PC-9 (cell line): ENCODE measurements around the gene TMEM168. TPM values are rescaled to one million over a fixed set of nuclear protein-coding genes. Genes with fewer than 3 reads are reported as not detected.

ENCODE experiments used
- BruUV-seq: library from RNA; stranded (reverse); fragments of 400-500 nt; replicated peaks from 2 replicates; lab custom pipeline; 2021; lab: Mats Ljungman, UMichigan
- CTCF ChIA-PET: fragments of 300-600 bp; sonication (Branson Sonifier 250); formaldehyde crosslinking; loops from one replicate; lab custom pipeline; 2022; ENCODE audit warnings: antibody characterized with exemption; lab: Charles Lee
- POLR2A ChIA-PET: fragments of 300-600 bp; sonication (Branson Sonifier 250); formaldehyde crosslinking; loops from one replicate; lab custom pipeline; 2022; ENCODE audit warnings: antibody characterized with exemption; ENCODE audit not compliant: unreplicated experiment; lab: Charles Lee
- DNase-seq, 2 experiments: peaks; one replicate each; pipeline versions ENCODE4 v3.0.0 to v3.0.0-alpha.2; 2015 to 2022; ENCODE audit warnings: mixed read lengths in 1 of 2
- H2AFZ ChIP-seq: fragments of 200-600 bp; sonication (generic); 2 replicates; pipeline ENCODE4 v1.8.1; 2017; ENCODE audit warnings: antibody characterized with exemption
- H3F3A ChIP-seq: fragments of 200-600 bp; sonication (generic); 2 replicates; pipeline ENCODE4 v1.8.1; 2017; ENCODE audit warnings: antibody characterized with exemption, mild to moderate bottlenecking, low read depth; ENCODE audit not compliant: insufficient read depth
- H3K27ac ChIP-seq: fragments of 200-600 bp; sonication (generic); 2 replicates; pipeline ENCODE4 v1.6.1; 2016; ENCODE audit warnings: mixed run types
- H3K27me3 ChIP-seq: fragments of 200-600 bp; sonication (generic); 2 replicates; pipeline ENCODE4 v1.6.1; 2016; ENCODE audit warnings: low read depth, mixed run types; ENCODE audit not compliant: insufficient read depth
- H3K36me3 ChIP-seq: fragments of 200-600 bp; sonication (generic); 2 replicates; pipeline ENCODE4 v1.6.1; 2016; ENCODE audit warnings: low read depth, mixed run types
- H3K4me1 ChIP-seq: fragments of 200-600 bp; sonication (generic); replicated peaks from 2 replicates; pipeline ENCODE4 v1.6.1; 2016; ENCODE audit warnings: mixed run types; ENCODE audit not compliant: insufficient read depth
- H3K4me2 ChIP-seq: fragments of 200-600 bp; sonication (generic); 2 replicates; pipeline ENCODE4 v1.6.1; 2017; ENCODE audit warnings: mixed run types
- H3K4me3 ChIP-seq: fragments of 200-600 bp; sonication (generic); 2 replicates; pipeline ENCODE4 v1.6.1; 2016; ENCODE audit warnings: mixed run types
- H3K79me2 ChIP-seq: fragments of 200-600 bp; sonication (generic); 2 replicates; pipeline ENCODE4 v1.6.1; 2017; ENCODE audit warnings: low read depth, mixed run types
- H3K9me2 ChIP-seq: fragments of 200-600 bp; sonication (generic); 2 replicates; pipeline ENCODE4 v1.8.1; 2017; ENCODE audit warnings: mild to moderate bottlenecking; ENCODE audit not compliant: insufficient read depth
- H3K9me3 ChIP-seq: fragments of 200-600 bp; sonication (generic); 2 replicates; pipeline ENCODE4 v1.8.1; 2016; ENCODE audit warnings: low read depth; ENCODE audit not compliant: insufficient read depth
- H4K20me1 ChIP-seq: fragments of 200-600 bp; sonication (generic); 2 replicates; pipeline ENCODE4 v1.8.1; 2017; ENCODE audit not compliant: insufficient read depth
- EZH2 ChIP-seq: fragments of 200-600 bp; sonication (generic); IDR thresholded peaks from 2 replicates; pipeline ENCODE4 v1.8.0; 2017; ENCODE audit warnings: antibody characterized with exemption, low read depth
- intact Hi-C: fragments of 100-400 bp; cut with micrococcal nuclease; formaldehyde crosslinking; loops from one replicate; pipeline ENCODE4 v1.10.0; 2022; ENCODE audit not compliant: unreplicated experiment
- total RNA-seq: library from RNA; stranded (reverse); gene quantifications from 2 replicates; pipeline ENCODE4 v1.2.3, GENCODE V29; 2021
- TF ChIP-seq, protein P1 (sequence below): fragments of 200-600 bp; sonication (generic); conservative IDR thresholded peaks from 2 replicates; pipeline ENCODE4 v1.6.1; 2017; ENCODE audit warnings: mixed run types, antibody characterized with exemption, mild to moderate bottlenecking, moderate library complexity

Gene TMEM168
- total RNA-seq, 1 experiment from 2014 or later = 17.2 TPM

- Histone ChIP-seq H2AFZ (no peak overlapping the region), H3K27ac (no peak overlapping the region), H3K27me3 (no peaks in the 10 kb centered on the region), H3K9me2 (no peaks in the 10 kb centered on the region), H3K36me3 (no peaks in the 10 kb centered on the region), H3K79me2 (no peaks in the 10 kb centered on the region), H3K9me3 (no peaks in the 10 kb centered on the region), H3K4me2 (no peak overlapping the region), H4K20me1 (no peaks in the 10 kb centered on the region), H3F3A (no peaks in the 10 kb centered on the region), H3K4me1 (no peaks in the 10 kb centered on the region), H3K4me3 (no peak overlapping the region)
- ChIA-PET POLR2A (no interaction called here), CTCF (no interaction called here)
- no peak for DNase-seq
- TF ChIP-seq, protein P1, sequence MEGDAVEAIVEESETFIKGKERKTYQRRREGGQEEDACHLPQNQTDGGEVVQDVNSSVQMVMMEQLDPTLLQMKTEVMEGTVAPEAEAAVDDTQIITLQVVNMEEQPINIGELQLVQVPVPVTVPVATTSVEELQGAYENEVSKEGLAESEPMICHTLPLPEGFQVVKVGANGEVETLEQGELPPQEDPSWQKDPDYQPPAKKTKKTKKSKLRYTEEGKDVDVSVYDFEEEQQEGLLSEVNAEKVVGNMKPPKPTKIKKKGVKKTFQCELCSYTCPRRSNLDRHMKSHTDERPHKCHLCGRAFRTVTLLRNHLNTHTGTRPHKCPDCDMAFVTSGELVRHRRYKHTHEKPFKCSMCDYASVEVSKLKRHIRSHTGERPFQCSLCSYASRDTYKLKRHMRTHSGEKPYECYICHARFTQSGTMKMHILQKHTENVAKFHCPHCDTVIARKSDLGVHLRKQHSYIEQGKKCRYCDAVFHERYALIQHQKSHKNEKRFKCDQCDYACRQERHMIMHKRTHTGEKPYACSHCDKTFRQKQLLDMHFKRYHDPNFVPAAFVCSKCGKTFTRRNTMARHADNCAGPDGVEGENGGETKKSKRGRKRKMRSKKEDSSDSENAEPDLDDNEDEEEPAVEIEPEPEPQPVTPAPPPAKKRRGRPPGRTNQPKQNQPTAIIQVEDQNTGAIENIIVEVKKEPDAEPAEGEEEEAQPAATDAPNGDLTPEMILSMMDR = no peak
- no peak for TF ChIP-seq EZH2
- no TSS peak for BruUV-seq
- intact Hi-C loops = no loop called here
Measured at GRCh38 chr7:112819536-112819935, 29.3 kb upstream of the TMEM168 start.

DNA sequence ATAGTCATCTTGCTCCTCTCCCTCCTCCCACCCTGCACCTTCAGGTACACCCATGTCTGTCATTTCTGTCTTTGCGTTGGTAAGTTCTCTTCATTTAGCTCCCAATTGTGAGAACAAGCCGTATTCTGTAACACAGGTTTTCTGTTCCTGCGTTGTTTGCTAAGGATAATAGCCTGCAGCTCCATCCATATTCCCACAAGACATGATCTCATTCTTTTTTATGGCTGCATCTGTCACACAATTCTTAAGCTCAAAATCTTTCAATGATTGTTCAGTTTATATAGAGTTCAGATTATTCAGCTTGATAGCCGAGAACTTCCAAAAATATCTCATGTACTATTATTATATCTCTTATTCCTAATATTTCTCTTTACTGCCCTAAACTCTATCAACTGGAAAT lies 16.0 kb upstream of the TMEM168 start:
- Histone ChIP-seq H3F3A (no peaks in the 10 kb centered on the region), H3K9me2 (no peaks in the 10 kb centered on the region; the same call in 1 of the 2 replicates), H3K4me1 (no peaks in the 10 kb centered on the region), H3K9me3 (no peaks in the 10 kb centered on the region), H3K4me2 (no peak overlapping the region), H3K27me3 (no peaks in the 10 kb centered on the region), H4K20me1 (no peaks in the 10 kb centered on the region), H2AFZ (no peak overlapping the region), H3K79me2 (no peaks in the 10 kb centered on the region), H3K4me3 (no peak overlapping the region), H3K36me3 (no peaks in the 10 kb centered on the region), H3K27ac (no peak overlapping the region)
- no peak for DNase-seq
- BruUV-seq = no TSS peak
- TF ChIP-seq EZH2 = no peak
- TF ChIP-seq, protein P1 = no peak
- intact Hi-C loops = no loop called here
- ChIA-PET CTCF (no interaction called here), POLR2A (no interaction called here)

DNA sequence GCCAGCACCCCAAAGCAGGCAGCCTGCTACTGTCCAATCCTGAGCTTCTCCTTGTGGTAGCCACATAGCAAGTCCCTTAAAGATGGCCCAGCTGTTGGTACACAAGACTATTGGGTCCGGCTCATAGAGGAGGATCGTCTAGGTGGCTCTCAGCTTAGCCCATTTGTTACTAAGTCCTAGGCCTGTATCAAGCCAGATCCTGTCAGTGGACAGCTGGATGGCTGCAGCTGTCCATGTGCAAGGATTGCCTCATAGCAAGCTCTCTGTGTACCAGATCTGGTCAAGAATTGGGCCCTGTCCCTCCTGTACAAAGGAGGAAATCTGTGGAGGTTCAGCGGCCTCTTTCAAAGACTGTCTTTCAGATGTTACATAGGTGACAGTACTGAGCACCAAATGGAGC lies 12.2 kb upstream of the TMEM168 start:
- H3K36me3 ChIP-seq = no peaks in the 10 kb centered on the region
- POLR2A ChIA-PET = no interaction called here
- H3F3A ChIP-seq = no peaks in the 10 kb centered on the region; the same call in 1 of the 2 replicates
- CTCF ChIA-PET = no interaction called here
- TF ChIP-seq, protein P1 = no peak
- no peak for TF ChIP-seq EZH2
- BruUV-seq = no TSS peak
- H3K79me2 ChIP-seq = no peaks in the 10 kb centered on the region
- no peaks in the 10 kb centered on the region for H3K27me3 ChIP-seq
- H3K4me3 ChIP-seq = no peak overlapping the region
- no peak overlapping the region for H3K4me2 ChIP-seq
- no peaks in the 10 kb centered on the region for H3K4me1 ChIP-seq
- no peaks in the 10 kb centered on the region; the same call in 1 of the 2 replicates for H3K9me2 ChIP-seq
- no peaks in the 10 kb centered on the region for H4K20me1 ChIP-seq
- no peak for DNase-seq
- intact Hi-C loops = no loop called here
- no peak overlapping the region for H3K27ac ChIP-seq
- no peaks in the 10 kb centered on the region for H3K9me3 ChIP-seq
- H2AFZ ChIP-seq = no peak overlapping the region
